Measurements from ENCODE around the gene SETD1A. TPM values are rescaled to one million over a fixed set of nuclear protein-coding genes. Genes with fewer than 3 reads are reported as not detected.

Gene SETD1A
- total and polyA plus RNA-seq, 2 of the 8 experiments (the other 6 are each of a cell fraction or from before 2014, with no cell fraction given), result 4.8 to 29.0 TPM

GRCh38 chr16:30922420-30922959, 35.1 kb upstream of the SETD1A start (continued):
- no peak for TF ChIP-seq RNF2 (IDR thresholded peaks at IDR 0.05; ENCODE audit: borderline replicate concordance, low read depth, low read length, missing control alignments, poor library complexity, severe bottlenecking)
- peak; percentile 41; the same call in 1 of the 2 replicates for TF ChIP-seq RBBP5 (IDR thresholded peaks at IDR 0.05; ENCODE audit: borderline replicate concordance, low read depth, low read length)
- TF ChIP-seq CREB1 (IDR thresholded peaks at IDR 0.05), result peak; percentile 96
- TF ChIP-seq CEBPB (IDR thresholded peaks at IDR 0.05; ENCODE audit: low read depth, low read length), result no peak; the same call in 1 of the 2 replicates
- peak; percentile 92 for TF ChIP-seq GABPA (IDR thresholded peaks at IDR 0.05; ENCODE audit: borderline replicate concordance, insufficient read depth, low read length)
- TF ChIP-seq ATF3 (IDR thresholded peaks at IDR 0.05; ENCODE audit: insufficient read depth, low read depth, low read length), result peak; percentile 73; the same call in 1 of the 2 replicates

Measured in H1 (cell line).